Fibroblast of lung (primary cell): ENCODE results near the gene SEC14L2. TPM values are rescaled to one million over a fixed set of nuclear protein-coding genes. Genes with fewer than 3 reads are reported as not detected.

ENCODE experiments used
- DNase-seq, 2 donors: peaks; one replicate each; pipeline versions ENCODE4 v3.0.0 to v3.0.0-alpha.2; 2010; ENCODE audit warnings: low read depth in 2 of 2
- H2AFZ ChIP-seq: 2 replicates; pipeline ENCODE4 v1.5.1; 2012; ENCODE audit warnings: low read length, control low read depth, inconsistent platforms
- H3K27ac ChIP-seq: 2 replicates; pipeline ENCODE4 v1.5.1; 2011; ENCODE audit warnings: low read length, control low read depth; ENCODE audit not compliant: insufficient read depth
- H3K27me3 ChIP-seq: 2 replicates; pipeline ENCODE4 v1.5.1; 2011; ENCODE audit warnings: mild to moderate bottlenecking, low read length; ENCODE audit not compliant: control insufficient read depth, insufficient read depth
- H3K36me3 ChIP-seq: 2 replicates; pipeline ENCODE4 v1.5.1; 2011; ENCODE audit warnings: low read length; ENCODE audit not compliant: control insufficient read depth, insufficient read depth
- H3K4me1 ChIP-seq: 2 replicates; pipeline ENCODE4 v1.5.1; 2011; ENCODE audit warnings: low read length; ENCODE audit not compliant: control insufficient read depth, insufficient read depth; ENCODE audit errors: extremely low read depth
- H3K4me2 ChIP-seq: 2 replicates; pipeline ENCODE4 v1.5.1; 2011; ENCODE audit warnings: low read length, control low read depth; ENCODE audit not compliant: insufficient read depth; ENCODE audit errors: extremely low read depth
- H3K4me3 ChIP-seq, 4 experiments: fragments of 200-600 bp in 1 of 4; sonication (generic) in 1 of 4; replicated peaks in 1 of 4; 2 replicates each; pipeline ENCODE4 v1.5.1; 2011 to 2016; ENCODE audit warnings: low read length in 4 of 4, low read depth in 3 of 4, mild to moderate bottlenecking in 3 of 4, control low read depth in 2 of 4, inconsistent platforms in 1 of 4, mixed read lengths in 1 of 4; ENCODE audit not compliant: insufficient read depth in 1 of 4; ENCODE audit errors: control extremely low read depth in 1 of 4
- H3K79me2 ChIP-seq: 2 replicates; pipeline ENCODE4 v1.5.1; 2012; ENCODE audit warnings: mild to moderate bottlenecking, low read length, inconsistent platforms; ENCODE audit not compliant: control insufficient read depth, insufficient read depth
- H3K9ac ChIP-seq: 2 replicates; pipeline ENCODE4 v1.5.1; 2011; ENCODE audit warnings: mild to moderate bottlenecking, low read length, control low read depth; ENCODE audit not compliant: insufficient read depth
- H3K9me3 ChIP-seq: 2 replicates; pipeline ENCODE4 v1.5.1; 2012; ENCODE audit warnings: low read depth, low read length; ENCODE audit not compliant: control insufficient read depth, insufficient read depth
- H4K20me1 ChIP-seq: 2 replicates; pipeline ENCODE4 v1.5.1; 2011; ENCODE audit warnings: low read length; ENCODE audit not compliant: control insufficient read depth, insufficient read depth; ENCODE audit errors: extremely low read depth
- EZH2 ChIP-seq: IDR thresholded peaks from 2 replicates; pipeline ENCODE4 v1.5.1; 2012; ENCODE audit warnings: low read length, control low read depth, mild to moderate bottlenecking; ENCODE audit errors: missing control alignments
- polyA plus RNA-seq, 2 donors: library from polyadenylated mRNA; depleted of rRNA in 1 of 2; stranded (reverse) in 1 of 2; unstranded in 1 of 2; fragments of >200 nt; gene quantifications; 2 replicates each; pipeline ENCODE4 v1.2.1, GENCODE V29; 2011 to 2012; ENCODE audit warnings: missing spikeins in 1 of 2
- total RNA-seq: library from RNA; depleted of rRNA; stranded (reverse); fragments of >200 nt; gene quantifications from 2 replicates; pipeline ENCODE4 v1.2.1, GENCODE V29; 2014
- TF ChIP-seq, protein P1 (sequence below), 2 donors: IDR thresholded peaks in 1 of 2; conservative IDR thresholded peaks in 1 of 2; 1 replicate in 1 of 2; 2 replicates in 1 of 2; pipeline ENCODE4 v1.5.1; 2011 to 2012; ENCODE audit warnings: low read length in 2 of 2, control low read depth in 1 of 2, inconsistent platforms in 1 of 2, low read depth in 1 of 2, mild to moderate bottlenecking in 1 of 2

Gene SEC14L2
- total and polyA plus RNA-seq, 2 donors (not counting 1 experiment from before 2014, with no cell fraction given) = 5.8 to 10.2 TPM

DNA sequence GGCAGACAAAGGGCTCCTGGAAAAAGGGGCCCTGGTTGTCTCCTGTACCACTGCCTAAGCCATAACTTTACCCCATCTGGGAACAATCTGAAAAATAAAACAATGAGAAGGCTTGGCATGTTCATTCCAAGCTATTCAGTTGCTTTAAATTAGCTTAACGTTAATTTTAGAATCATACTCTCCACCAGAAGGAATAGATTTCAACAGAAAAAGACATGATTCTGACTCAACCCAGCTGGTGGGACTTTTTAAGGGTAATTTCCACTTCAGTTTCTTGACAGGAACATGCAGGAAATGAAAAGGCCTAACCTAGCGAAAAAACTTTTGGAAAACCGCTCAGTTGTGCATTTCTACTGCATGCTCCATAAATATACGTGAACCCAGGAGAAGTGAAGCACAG lies 48.0 kb upstream of the SEC14L2 start:
- H3K27me3 ChIP-seq = no peaks in the 10 kb centered on the region
- DNase-seq = peak in 1 of 2 donors; percentile 42
- peak overlapping the region; percentile 40 for H3K4me2 ChIP-seq
- H4K20me1 ChIP-seq = no peaks in the 10 kb centered on the region
- peaks cover 33% of the 10 kb centered on the region for H3K79me2 ChIP-seq
- H3K9ac ChIP-seq = no peak overlapping the region
- H3K27ac ChIP-seq = no peak overlapping the region
- no peak for TF ChIP-seq EZH2
- TF ChIP-seq, protein P1, sequence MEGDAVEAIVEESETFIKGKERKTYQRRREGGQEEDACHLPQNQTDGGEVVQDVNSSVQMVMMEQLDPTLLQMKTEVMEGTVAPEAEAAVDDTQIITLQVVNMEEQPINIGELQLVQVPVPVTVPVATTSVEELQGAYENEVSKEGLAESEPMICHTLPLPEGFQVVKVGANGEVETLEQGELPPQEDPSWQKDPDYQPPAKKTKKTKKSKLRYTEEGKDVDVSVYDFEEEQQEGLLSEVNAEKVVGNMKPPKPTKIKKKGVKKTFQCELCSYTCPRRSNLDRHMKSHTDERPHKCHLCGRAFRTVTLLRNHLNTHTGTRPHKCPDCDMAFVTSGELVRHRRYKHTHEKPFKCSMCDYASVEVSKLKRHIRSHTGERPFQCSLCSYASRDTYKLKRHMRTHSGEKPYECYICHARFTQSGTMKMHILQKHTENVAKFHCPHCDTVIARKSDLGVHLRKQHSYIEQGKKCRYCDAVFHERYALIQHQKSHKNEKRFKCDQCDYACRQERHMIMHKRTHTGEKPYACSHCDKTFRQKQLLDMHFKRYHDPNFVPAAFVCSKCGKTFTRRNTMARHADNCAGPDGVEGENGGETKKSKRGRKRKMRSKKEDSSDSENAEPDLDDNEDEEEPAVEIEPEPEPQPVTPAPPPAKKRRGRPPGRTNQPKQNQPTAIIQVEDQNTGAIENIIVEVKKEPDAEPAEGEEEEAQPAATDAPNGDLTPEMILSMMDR (conservative IDR thresholded peaks at IDR 0.05 in 1 of 2, IDR thresholded peaks at IDR 0.05 in 1 of 2; ENCODE audit: low read depth in 1 of 2, low read length in 2 of 2) = no peak
- H3K9me3 ChIP-seq = no peaks in the 10 kb centered on the region
- no peaks in the 10 kb centered on the region for H3K4me1 ChIP-seq
- peaks cover 25% of the 10 kb centered on the region for H3K36me3 ChIP-seq
- no peak overlapping the region for H2AFZ ChIP-seq
- H3K4me3 ChIP-seq = no peak overlapping the region

DNA sequence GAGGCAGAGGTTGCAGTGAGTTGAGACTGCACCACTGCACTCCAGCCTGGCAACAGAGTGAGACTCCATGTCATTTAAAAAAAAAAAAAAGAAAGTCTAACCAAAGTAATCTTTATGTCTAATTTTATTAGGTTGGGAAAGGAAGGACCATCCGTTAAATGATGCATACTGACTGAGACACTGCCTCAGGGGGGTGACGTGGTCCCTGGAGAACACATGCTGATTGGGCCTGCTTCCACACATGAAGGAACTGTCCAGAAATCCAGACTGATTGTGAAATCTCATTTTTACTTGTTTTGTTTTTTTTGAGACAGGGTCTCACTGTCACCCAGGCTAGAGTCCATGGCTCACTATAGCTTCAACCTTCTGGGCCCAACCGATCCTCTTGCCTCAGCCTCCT lies 45.6 kb upstream of the SEC14L2 start:
- Histone ChIP-seq H3K36me3 (peaks cover 14% of the 10 kb centered on the region), H3K9ac (no peak overlapping the region), H3K4me1 (no peaks in the 10 kb centered on the region), H3K9me3 (no peaks in the 10 kb centered on the region), H3K4me2 (no peak overlapping the region), H3K4me3 (no peak overlapping the region), H4K20me1 (no peaks in the 10 kb centered on the region), H3K27ac (no peak overlapping the region), H3K27me3 (no peaks in the 10 kb centered on the region), H3K79me2 (peaks cover 57% of the 10 kb centered on the region), H2AFZ (no peak overlapping the region)
- no peak for TF ChIP-seq EZH2
- TF ChIP-seq, protein P1 (conservative IDR thresholded peaks at IDR 0.05 in 1 of 2, IDR thresholded peaks at IDR 0.05 in 1 of 2; ENCODE audit: low read depth in 1 of 2, low read length in 2 of 2) = no peak
- peak in 1 of 2 donors; percentile 12 for DNase-seq

DNA sequence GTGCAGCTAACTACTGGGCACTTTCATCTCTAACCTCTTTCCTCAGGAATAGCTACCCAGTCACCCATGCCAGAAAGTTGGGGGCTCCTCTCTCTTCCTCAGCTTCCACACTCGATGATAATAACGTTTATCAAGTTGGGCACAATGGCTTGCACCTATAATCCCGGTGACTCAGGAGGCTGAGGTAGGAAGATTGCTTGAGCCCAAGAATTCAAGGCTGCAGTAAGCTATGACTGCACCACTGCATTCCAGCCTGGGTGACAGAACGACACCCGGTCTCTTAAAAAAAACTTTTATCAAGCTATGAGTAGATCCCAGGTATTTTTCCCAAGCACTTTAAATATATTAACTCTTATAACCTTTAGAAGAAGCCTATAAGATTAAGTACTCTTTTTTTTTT lies 42.2 kb upstream of the SEC14L2 start:
- peak in 1 of 2 donors; percentile 11 for DNase-seq

More for the DNA sequence above, 42.2 kb upstream of the SEC14L2 start:
- no peak overlapping the region for H3K27ac ChIP-seq
- peaks cover 12% of the 10 kb centered on the region for H3K36me3 ChIP-seq
- no peaks in the 10 kb centered on the region for H3K4me1 ChIP-seq
- H2AFZ ChIP-seq = no peak overlapping the region
- no peaks in the 10 kb centered on the region for H3K9me3 ChIP-seq
- peak overlapping the region; percentile 64 for H3K4me2 ChIP-seq
- H4K20me1 ChIP-seq = no peaks in the 10 kb centered on the region
- H3K27me3 ChIP-seq = no peaks in the 10 kb centered on the region
- TF ChIP-seq EZH2 = no peak
- TF ChIP-seq, protein P1 (conservative IDR thresholded peaks at IDR 0.05 in 1 of 2, IDR thresholded peaks at IDR 0.05 in 1 of 2; ENCODE audit: low read depth in 1 of 2, low read length in 2 of 2) = no peak
- no peak overlapping the region for H3K4me3 ChIP-seq
- no peak overlapping the region for H3K9ac ChIP-seq
- peaks cover 44% of the 10 kb centered on the region for H3K79me2 ChIP-seq
